GM12878 (cell line): ENCODE data around the gene THADA. TPM values are rescaled to one million over a fixed set of nuclear protein-coding genes. Genes with fewer than 3 reads are reported as not detected.

ENCODE experiments used
- ATAC-seq: fragments of 200-7000 bp; cut with Tn5 transposase; 3 replicates; pipeline ENCODE4 v1.9.1; 2020; ENCODE audit warnings: mild to moderate bottlenecking, moderate library complexity
- BruUV-seq: library from RNA; stranded (reverse); fragments of 400-500 nt; replicated peaks from 2 replicates; lab custom pipeline; 2021; lab: Mats Ljungman, UMichigan
- CTCF ChIA-PET: fragments of 300-600 bp; sonication (Branson Sonifier 250); formaldehyde crosslinking; extraction: SDS; loops from one replicate; lab custom pipeline; 2021; ENCODE audit warnings: inconsistent platforms; lab: Yijun Ruan, JAX
- POLR2A ChIA-PET: fragments of 350-600 bp; formaldehyde crosslinking; extraction: SDS; loops from one replicate; lab custom pipeline; 2021; ENCODE audit warnings: inconsistent platforms; lab: Charles Lee
- RAD21 ChIA-PET: fragments of 300-600 bp; sonication (Branson Sonifier 250); formaldehyde crosslinking; loops from one replicate; lab custom pipeline; 2023; ENCODE audit warnings: antibody characterized with exemption; ENCODE audit not compliant: unreplicated experiment; lab: Charles Lee
- SMC1A ChIA-PET: fragments of 300-600 bp; sonication (Branson Sonifier 250); formaldehyde crosslinking; loops from one replicate; lab custom pipeline; 2023; ENCODE audit not compliant: unreplicated experiment, uncharacterized antibody; lab: Charles Lee
- DNase-seq: peaks from one replicate; pipeline ENCODE4 v3.0.0-alpha.2; 2011; ENCODE audit warnings: low read depth, low spot score
- FAIRE-seq: peaks from 3 replicates; lab custom pipeline; 2011; peaks lifted over from hg19 to GRCh38; lab: Jason Lieb, UNC
- H2AFZ ChIP-seq: 2 replicates; pipeline ENCODE4 v1.6.0; 2011; ENCODE audit warnings: low read depth, low read length, control low read depth; ENCODE audit not compliant: control insufficient read depth
- H3K27ac ChIP-seq: 2 replicates; pipeline ENCODE4 v1.5.1; 2011; ENCODE audit warnings: control low read depth; ENCODE audit not compliant: control insufficient read depth, insufficient read depth
- H3K27me3 ChIP-seq, 2 experiments: replicated peaks in 1 of 2; 2 replicates each; pipeline versions ENCODE4 v1.6.0 to v1.6.1; 2011; ENCODE audit warnings: low read length in 1 of 2; ENCODE audit not compliant: control insufficient read depth in 2 of 2, insufficient read depth in 2 of 2
- H3K36me3 ChIP-seq, 2 experiments: 2 replicates each; pipeline ENCODE4 v1.5.1; 2011; ENCODE audit warnings: low read length in 1 of 2; ENCODE audit not compliant: control insufficient read depth in 2 of 2, insufficient read depth in 2 of 2
- H3K4me1 ChIP-seq: 2 replicates; pipeline ENCODE4 v1.6.1; 2011; ENCODE audit warnings: mild to moderate bottlenecking, low read length, moderate library complexity, mixed read lengths; ENCODE audit not compliant: control insufficient read depth, insufficient read depth
- H3K4me2 ChIP-seq: 2 replicates; pipeline ENCODE4 v1.6.0; 2011; ENCODE audit warnings: control low read depth; ENCODE audit not compliant: control insufficient read depth, insufficient read depth
- H3K4me3 ChIP-seq: fragments of 200-600 bp; sonication (generic); 2 replicates; pipeline ENCODE4 v1.5.1; 2016
- H3K79me2 ChIP-seq: 2 replicates; pipeline ENCODE4 v1.6.0; 2011; ENCODE audit warnings: low read length; ENCODE audit not compliant: control insufficient read depth, insufficient read depth
- H3K9ac ChIP-seq: 2 replicates; pipeline ENCODE4 v1.8.0; 2011; ENCODE audit warnings: low read length, control low read depth, mixed read lengths; ENCODE audit not compliant: control insufficient read depth, insufficient read depth
- H3K9me3 ChIP-seq: replicated peaks from 3 replicates; pipeline ENCODE4 v1.5.1; 2011; ENCODE audit warnings: mild to moderate bottlenecking, low read length; ENCODE audit not compliant: control insufficient read depth, insufficient read depth
- H4K20me1 ChIP-seq: 2 replicates; pipeline ENCODE4 v1.6.0; 2011; ENCODE audit not compliant: control insufficient read depth, insufficient read depth
- E2F8 ChIP-seq: fragments of 450-650 bp; IDR thresholded peaks from 2 replicates; pipeline ENCODE4 v1.6.1; 2018; ENCODE audit warnings: mild to moderate bottlenecking, low read depth, moderate library complexity; ENCODE audit not compliant: partially characterized antibody
- JUNB ChIP-seq: IDR thresholded peaks from 2 replicates; pipeline ENCODE4 v1.6.1; 2016; ENCODE audit warnings: antibody characterized with exemption, mild to moderate bottlenecking
- POLR2AphosphoS2 ChIP-seq: IDR thresholded peaks from 2 replicates; pipeline ENCODE4 v1.6.1; 2011; ENCODE audit warnings: low read depth, mild to moderate bottlenecking, low read length, improper control_type of control experiment, moderate library complexity
- PRDM15 ChIP-seq: fragments of 450-650 bp; formaldehyde crosslinking; IDR thresholded peaks from 2 replicates; pipeline ENCODE4 v1.4.0; 2020; ENCODE audit warnings: mild to moderate bottlenecking, moderate library complexity
- RCOR1 ChIP-seq: conservative IDR thresholded peaks from 2 replicates; pipeline ENCODE4 v1.6.1; 2012; ENCODE audit warnings: low read depth, low read length, improper control_type of control experiment
- SIX5 ChIP-seq: IDR thresholded peaks from 2 replicates; pipeline ENCODE4 v1.6.1; 2011; ENCODE audit warnings: mild to moderate bottlenecking, low read depth, low read length, moderate library complexity; ENCODE audit not compliant: severe bottlenecking
- SRF ChIP-seq, 2 experiments: IDR thresholded peaks; 2 replicates each; pipeline ENCODE4 v1.6.1; 2011; ENCODE audit warnings: low read depth in 2 of 2, low read length in 2 of 2, mild to moderate bottlenecking in 1 of 2, moderate library complexity in 1 of 2
- WGBS: methylation state at CpG from one replicate; pipeline ENCODE4 v1.1.6; 2016; ENCODE audit warnings: low lambda C conversion rate; ENCODE audit not compliant: insufficient replicate concordance, insufficient coverage; ENCODE audit errors: missing lambda C conversion rate; 5-methylcytosine and 5-hydroxymethylcytosine counted together
- in situ Hi-C: fragments of 300-500 bp; cut with MboI; formaldehyde crosslinking; loops from 9 replicates; pipeline ENCODE4 v1.14.3; 2018; ENCODE audit warnings: mixed read lengths
- intact Hi-C: fragments of 100-400 bp; cut with micrococcal nuclease; formaldehyde crosslinking; loops from one replicate; pipeline ENCODE4 v1.14.2; 2022; ENCODE audit not compliant: unreplicated experiment
- polyA plus RNA-seq, 11 experiments: library from polyadenylated mRNA; depleted of rRNA in 4 of 11; unstranded in 6 of 11; stranded (reverse) in 5 of 11; fragments of >200 nt; fragmentation: Nextera tagmentation in 4 of 11; fragmentation: Illumina TruSeq in 1 of 11; extraction: Ambion mirVana in 4 of 11; extraction: Trizol in 1 of 11; gene quantifications; 1 replicate in 1 of 11; 2 replicates in 10 of 11; pipeline versions ENCODE4 v1.2.1 to v1.2.3, GENCODE V29; 2011 to 2016; ENCODE audit warnings: inconsistent platforms in 2 of 11, missing spikeins in 2 of 11, low read depth in 1 of 11
- total RNA-seq, 4 experiments: library from RNA; depleted of rRNA in 3 of 4; stranded (reverse); fragments of >200 nt in 3 of 4; fragmentation: Illumina TruSeq in 1 of 4; extraction: Trizol in 1 of 4; gene quantifications; 2 replicates each; pipeline versions ENCODE4 v1.2.1 to v1.2.3, GENCODE V29; 2013 to 2021
- TF ChIP-seq, protein P1 (sequence below): fragments of 450-650 bp; IDR thresholded peaks from 2 replicates; pipeline ENCODE4 v1.6.1; 2017; ENCODE audit warnings: mild to moderate bottlenecking, moderate library complexity

The THADA gene
- total and polyA plus RNA-seq, 10 of the 15 experiments (the other 5 are each of a cell fraction or from before 2014, with no cell fraction given): 14.6 to 33.2 (median 23.2) TPM

DNA sequence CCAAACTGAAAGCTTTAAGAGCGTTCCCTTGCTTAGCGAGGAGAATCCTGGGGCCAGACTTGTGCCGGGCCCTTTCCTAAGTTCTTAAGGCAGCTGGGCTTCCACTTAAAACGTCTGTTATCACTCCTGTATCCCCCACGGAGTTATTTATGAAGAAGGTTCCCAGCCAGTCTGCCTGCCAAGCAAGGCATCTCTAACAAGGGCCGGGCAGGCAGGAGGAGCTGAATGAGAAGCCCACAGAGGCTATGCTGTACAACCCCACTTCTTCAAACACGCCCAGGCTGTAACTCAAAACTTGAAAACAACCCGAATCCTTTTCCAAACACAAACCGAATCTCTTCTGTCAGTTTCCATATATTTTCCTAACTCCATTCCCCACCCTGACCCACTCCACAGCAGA is 330.4 kb downstream of the THADA start:
- TF ChIP-seq SRF (IDR thresholded peaks at IDR 0.05; ENCODE audit: low read depth in 2 of 2, low read length in 2 of 2) (no peak), RCOR1 (no peak), POLR2AphosphoS2 (no peak), E2F8 (no peak), SIX5 (no peak), JUNB (no peak), PRDM15 (CRISPR knock-in tag) (no peak)
- TF ChIP-seq, protein P1, sequence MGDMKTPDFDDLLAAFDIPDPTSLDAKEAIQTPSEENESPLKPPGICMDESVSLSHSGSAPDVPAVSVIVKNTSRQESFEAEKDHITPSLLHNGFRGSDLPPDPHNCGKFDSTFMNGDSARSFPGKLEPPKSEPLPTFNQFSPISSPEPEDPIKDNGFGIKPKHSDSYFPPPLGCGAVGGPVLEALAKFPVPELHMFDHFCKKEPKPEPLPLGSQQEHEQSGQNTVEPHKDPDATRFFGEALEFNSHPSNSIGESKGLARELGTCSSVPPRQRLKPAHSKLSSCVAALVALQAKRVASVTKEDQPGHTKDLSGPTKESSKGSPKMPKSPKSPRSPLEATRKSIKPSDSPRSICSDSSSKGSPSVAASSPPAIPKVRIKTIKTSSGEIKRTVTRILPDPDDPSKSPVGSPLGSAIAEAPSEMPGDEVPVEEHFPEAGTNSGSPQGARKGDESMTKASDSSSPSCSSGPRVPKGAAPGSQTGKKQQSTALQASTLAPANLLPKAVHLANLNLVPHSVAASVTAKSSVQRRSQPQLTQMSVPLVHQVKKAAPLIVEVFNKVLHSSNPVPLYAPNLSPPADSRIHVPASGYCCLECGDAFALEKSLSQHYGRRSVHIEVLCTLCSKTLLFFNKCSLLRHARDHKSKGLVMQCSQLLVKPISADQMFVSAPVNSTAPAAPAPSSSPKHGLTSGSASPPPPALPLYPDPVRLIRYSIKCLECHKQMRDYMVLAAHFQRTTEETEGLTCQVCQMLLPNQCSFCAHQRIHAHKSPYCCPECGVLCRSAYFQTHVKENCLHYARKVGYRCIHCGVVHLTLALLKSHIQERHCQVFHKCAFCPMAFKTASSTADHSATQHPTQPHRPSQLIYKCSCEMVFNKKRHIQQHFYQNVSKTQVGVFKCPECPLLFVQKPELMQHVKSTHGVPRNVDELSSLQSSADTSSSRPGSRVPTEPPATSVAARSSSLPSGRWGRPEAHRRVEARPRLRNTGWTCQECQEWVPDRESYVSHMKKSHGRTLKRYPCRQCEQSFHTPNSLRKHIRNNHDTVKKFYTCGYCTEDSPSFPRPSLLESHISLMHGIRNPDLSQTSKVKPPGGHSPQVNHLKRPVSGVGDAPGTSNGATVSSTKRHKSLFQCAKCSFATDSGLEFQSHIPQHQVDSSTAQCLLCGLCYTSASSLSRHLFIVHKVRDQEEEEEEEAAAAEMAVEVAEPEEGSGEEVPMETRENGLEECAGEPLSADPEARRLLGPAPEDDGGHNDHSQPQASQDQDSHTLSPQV: no peak
- Histone ChIP-seq H3K27me3 (no peaks in the 10 kb centered on the region), H3K4me2 (no peak overlapping the region), H3K9ac (no peak overlapping the region), H4K20me1 (no peaks in the 10 kb centered on the region), H3K36me3 (peaks cover 0 to 1% of the 10 kb centered on the region in 2 experiments; a peak in 2 of 4 replicates), H3K4me1 (no peaks in the 10 kb centered on the region; the same call in 1 of the 2 replicates), H3K79me2 (no peaks in the 10 kb centered on the region), H3K4me3 (no peak overlapping the region), H2AFZ (no peak overlapping the region), H3K27ac (no peak overlapping the region), H3K9me3 (no peaks in the 10 kb centered on the region)
- SMC1A ChIA-PET: interaction anchor here (1.3 kb wide), 1 partner anchor 405 kb away, joined by 3 read pairs; no protein-coding TSS in a partner anchor
- POLR2A ChIA-PET: no interaction called here
- CTCF ChIA-PET: no interaction called here
- DNase-seq (no peak), ATAC-seq (no peak), FAIRE-seq (no peak)
- RAD21 ChIA-PET: interaction anchor here (1.1 to 1.4 kb wide), 2 partner anchors 138 to 219 kb away, joined by 3 to 4 read pairs; no protein-coding TSS in a partner anchor
- intact Hi-C loops (no loop called here), in situ Hi-C loops (no loop called here)
- no TSS peak for BruUV-seq
- WGBS: 85% methylated on average over 9 of the region's 9 CpGs
